ENCODE data around the gene HECTD2.
"Not testable (repeated sequence)": the region's sequence is repeated elsewhere in the genome, so short reads cannot be mapped to it uniquely, and the experiment has no call there.

Gene HECTD2

GRCh38 chr10:91552274-91553095 is 142.3 kb downstream of the HECTD2 start:
- no peaks in the 10 kb centered on the region for H3K27me3 ChIP-seq (ENCODE audit: control insufficient read depth, insufficient read depth, low read length)
- H3K36me3 ChIP-seq (ENCODE audit: control insufficient read depth, insufficient read depth, low read length) = no peaks in the 10 kb centered on the region
- H3K9me3 ChIP-seq (ENCODE audit: control insufficient read depth, low read length) = no peaks in the 10 kb centered on the region
- peaks cover 40% of the 10 kb centered on the region for H3K4me1 ChIP-seq (ENCODE audit: control insufficient read depth, insufficient read depth, low read length)
- H3K9ac ChIP-seq (ENCODE audit: low read length) = no peak overlapping the region
- H3K4me3 ChIP-seq (ENCODE audit: low read length) = no peak overlapping the region

DNA sequence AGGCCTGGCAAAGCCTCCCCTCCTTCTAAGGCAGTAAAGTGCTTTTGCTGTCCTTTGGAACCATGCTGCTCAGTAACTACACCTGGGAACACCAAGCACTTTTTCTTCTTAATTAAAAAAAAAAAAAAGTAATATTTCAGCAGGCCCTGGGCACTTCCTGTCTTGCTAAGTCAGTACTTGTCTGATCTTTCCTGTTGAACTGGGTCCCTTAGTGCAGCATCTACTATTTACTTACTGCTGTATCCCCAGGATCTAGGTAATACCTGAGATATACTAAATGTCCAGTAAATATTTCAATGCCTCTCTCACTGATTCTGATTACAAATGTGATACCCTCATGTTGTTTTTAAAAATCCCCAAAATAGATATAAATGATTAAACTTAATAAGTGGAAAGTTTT is 145.3 kb downstream of the HECTD2 start:
- Histone ChIP-seq H3K9me3 (ENCODE audit: control insufficient read depth, low read length) (no peaks in the 10 kb centered on the region), H3K4me1 (ENCODE audit: control insufficient read depth, insufficient read depth, low read length) (peaks cover 58% of the 10 kb centered on the region), H3K4me3 (ENCODE audit: low read length) (no peak overlapping the region), H3K27me3 (ENCODE audit: control insufficient read depth, insufficient read depth, low read length) (no peaks in the 10 kb centered on the region), H3K36me3 (ENCODE audit: control insufficient read depth, insufficient read depth, low read length) (no peaks in the 10 kb centered on the region), H3K9ac (ENCODE audit: low read length) (peak overlapping the region; percentile 17)

- no peaks in the 10 kb centered on the region for H3K9me3 ChIP-seq (ENCODE audit: control insufficient read depth, low read length)
- peaks cover 64% of the 10 kb centered on the region for H3K4me1 ChIP-seq (ENCODE audit: control insufficient read depth, insufficient read depth, low read length)
- H3K4me3 ChIP-seq (ENCODE audit: low read length) = no peak overlapping the region
- no peaks in the 10 kb centered on the region for H3K27me3 ChIP-seq (ENCODE audit: control insufficient read depth, insufficient read depth, low read length)
- H3K36me3 ChIP-seq (ENCODE audit: control insufficient read depth, insufficient read depth, low read length) = no peaks in the 10 kb centered on the region
- no peak overlapping the region for H3K9ac ChIP-seq (ENCODE audit: low read length)
Observed at GRCh38 chr10:91556691-91557566, 146.8 kb downstream of the HECTD2 start.

DNA sequence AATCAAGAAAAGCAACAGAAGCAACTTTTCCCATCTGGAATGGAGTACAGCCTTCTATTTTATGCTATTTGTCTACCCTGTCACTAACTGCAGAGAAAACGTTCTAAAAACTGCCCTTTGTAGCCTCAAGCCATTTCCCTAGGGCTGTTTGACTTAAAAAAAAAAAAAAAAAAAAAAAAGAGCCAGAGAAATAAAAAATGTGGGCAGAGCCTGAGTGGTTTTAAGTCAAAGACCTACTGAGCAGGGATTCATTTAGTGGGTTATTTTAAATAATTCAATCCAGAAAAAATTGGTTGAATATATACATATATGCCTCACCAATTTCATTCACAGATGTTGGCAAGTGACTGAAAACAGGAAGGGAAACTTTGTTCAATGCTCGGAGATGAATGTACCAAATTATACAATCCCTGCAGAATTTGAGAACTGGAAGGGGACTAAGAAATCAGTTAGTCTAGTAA is 147.5 kb downstream of the HECTD2 start:
- no peaks in the 10 kb centered on the region for H3K36me3 ChIP-seq (ENCODE audit: control insufficient read depth, insufficient read depth, low read length)
- H3K4me3 ChIP-seq (ENCODE audit: low read length) = no peak overlapping the region
- no peak overlapping the region for H3K9ac ChIP-seq (ENCODE audit: low read length)
- peaks cover 56% of the 10 kb centered on the region for H3K4me1 ChIP-seq (ENCODE audit: control insufficient read depth, insufficient read depth, low read length)
- no peaks in the 10 kb centered on the region for H3K9me3 ChIP-seq (ENCODE audit: control insufficient read depth, low read length)
- no peaks in the 10 kb centered on the region for H3K27me3 ChIP-seq (ENCODE audit: control insufficient read depth, insufficient read depth, low read length)

- H3K4me3 ChIP-seq (ENCODE audit: low read length) = no peak overlapping the region
- H3K4me1 ChIP-seq (ENCODE audit: control insufficient read depth, insufficient read depth, low read length) = peaks cover 52% of the 10 kb centered on the region
- H3K36me3 ChIP-seq (ENCODE audit: control insufficient read depth, insufficient read depth, low read length) = no peaks in the 10 kb centered on the region
- H3K9me3 ChIP-seq (ENCODE audit: control insufficient read depth, low read length) = no peaks in the 10 kb centered on the region
- H3K27me3 ChIP-seq (ENCODE audit: control insufficient read depth, insufficient read depth, low read length) = no peaks in the 10 kb centered on the region
- no peak overlapping the region for H3K9ac ChIP-seq (ENCODE audit: low read length)
Observed at GRCh38 chr10:91558473-91558872, 148.3 kb downstream of the HECTD2 start.

GRCh38 chr10:91559169-91559568 is 149.0 kb downstream of the HECTD2 start:
- H3K9me3 ChIP-seq (ENCODE audit: control insufficient read depth, low read length) = no peaks in the 10 kb centered on the region
- no peaks in the 10 kb centered on the region for H3K27me3 ChIP-seq (ENCODE audit: control insufficient read depth, insufficient read depth, low read length)
- H3K4me1 ChIP-seq (ENCODE audit: control insufficient read depth, insufficient read depth, low read length) = peaks cover 52% of the 10 kb centered on the region
- no peak overlapping the region for H3K4me3 ChIP-seq (ENCODE audit: low read length)
- no peaks in the 10 kb centered on the region for H3K36me3 ChIP-seq (ENCODE audit: control insufficient read depth, insufficient read depth, low read length)
- no peak overlapping the region for H3K9ac ChIP-seq (ENCODE audit: low read length)

DNA sequence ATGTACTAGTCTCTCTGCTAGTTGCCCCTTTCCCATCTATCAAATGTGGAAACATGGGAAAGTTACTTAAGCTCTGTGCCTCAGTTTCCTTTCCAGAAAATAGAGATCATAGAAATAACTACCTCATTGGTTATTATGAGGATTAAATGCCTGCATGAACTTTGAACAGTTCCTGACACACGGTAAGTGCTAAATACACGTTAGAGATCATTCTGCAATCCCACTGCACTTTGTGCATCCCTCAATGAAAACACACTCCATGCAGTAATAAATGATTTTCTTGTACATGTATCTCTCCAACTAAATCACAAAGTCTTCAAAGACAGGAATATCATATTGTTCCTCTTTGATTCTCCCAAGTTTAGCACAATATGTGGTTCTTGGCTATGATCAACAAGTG is 149.6 kb downstream of the HECTD2 start:
- Histone ChIP-seq H3K4me3 (ENCODE audit: low read length) (no peak overlapping the region), H3K36me3 (ENCODE audit: control insufficient read depth, insufficient read depth, low read length) (no peaks in the 10 kb centered on the region)

GRCh38 chr10:91560827-91561226 is 150.7 kb downstream of the HECTD2 start:
- H3K27me3 ChIP-seq (ENCODE audit: control insufficient read depth, insufficient read depth, low read length); H3K9me3 ChIP-seq (ENCODE audit: control insufficient read depth, low read length); H3K36me3 ChIP-seq (ENCODE audit: control insufficient read depth, insufficient read depth, low read length); H3K9ac ChIP-seq (ENCODE audit: low read length); H3K4me3 ChIP-seq (ENCODE audit: low read length): not testable (repeated sequence)
- H3K4me1 ChIP-seq (ENCODE audit: control insufficient read depth, insufficient read depth, low read length) = peaks cover 41% of the 10 kb centered on the region

More for the DNA sequence above, 149.6 kb downstream of the HECTD2 start:
- H3K9ac ChIP-seq (ENCODE audit: low read length) = no peak overlapping the region
- no peaks in the 10 kb centered on the region for H3K27me3 ChIP-seq (ENCODE audit: control insufficient read depth, insufficient read depth, low read length)
- no peaks in the 10 kb centered on the region for H3K9me3 ChIP-seq (ENCODE audit: control insufficient read depth, low read length)
- H3K4me1 ChIP-seq (ENCODE audit: control insufficient read depth, insufficient read depth, low read length) = peaks cover 52% of the 10 kb centered on the region

DNA sequence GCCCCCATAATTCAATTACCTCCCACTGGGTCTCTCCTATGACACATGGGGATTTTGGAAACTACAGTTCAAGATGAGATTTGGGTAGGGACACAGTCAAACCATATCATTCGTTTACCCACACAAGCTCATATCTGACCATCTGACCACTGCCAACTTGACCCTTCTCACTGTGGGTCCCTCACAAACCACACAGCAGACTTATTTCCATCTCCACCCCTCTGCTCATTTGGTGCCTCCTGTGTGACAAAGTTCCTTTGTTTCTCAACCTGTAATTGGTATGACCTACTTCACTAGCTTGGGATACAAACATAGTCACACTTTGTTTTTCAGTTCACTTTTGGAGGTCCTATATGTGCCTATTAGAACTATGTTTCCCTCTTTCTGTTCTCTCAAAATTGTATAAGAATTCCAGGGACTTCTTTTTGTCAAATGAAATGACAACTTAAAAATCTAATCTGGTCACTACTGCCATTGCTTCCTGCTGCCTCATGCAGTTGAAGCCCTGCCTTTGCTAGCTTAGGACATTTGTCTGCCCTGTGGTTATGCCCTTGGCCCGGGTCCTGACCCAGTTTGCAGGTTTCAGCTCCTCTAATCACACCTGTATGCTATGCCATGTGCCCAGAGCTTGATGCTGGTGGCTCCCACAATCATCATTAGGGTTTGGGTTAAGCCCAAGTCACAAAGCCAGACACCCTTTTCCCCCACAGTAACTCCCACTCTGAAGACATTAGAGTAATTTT is 152.9 kb downstream of the HECTD2 start:
- no peak overlapping the region for H3K9ac ChIP-seq (ENCODE audit: low read length)

DNA sequence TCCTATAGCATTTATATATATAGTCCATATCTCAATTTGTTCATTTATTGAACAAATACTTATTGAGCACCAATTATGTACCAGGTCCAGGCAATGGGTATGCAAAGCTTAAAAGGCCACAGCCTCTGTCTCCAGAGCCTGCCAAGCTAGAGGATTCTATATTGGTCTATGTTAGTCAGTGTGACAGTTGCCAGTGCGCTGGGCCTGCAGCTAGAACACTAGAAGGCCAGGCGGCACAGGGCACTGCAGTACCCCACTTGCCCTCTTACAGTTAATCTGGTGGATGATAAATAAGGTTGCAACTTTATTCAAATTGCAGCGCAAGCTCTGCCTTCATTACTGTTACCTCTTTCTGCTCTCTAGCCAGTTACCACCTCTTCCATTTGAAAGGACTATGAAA is 153.9 kb downstream of the HECTD2 start:
- H3K4me3 ChIP-seq (ENCODE audit: low read length) = no peak overlapping the region

More for the DNA sequence above, 152.9 kb downstream of the HECTD2 start:
- Histone ChIP-seq H3K9me3 (ENCODE audit: control insufficient read depth, low read length) (no peaks in the 10 kb centered on the region), H3K4me3 (ENCODE audit: low read length) (no peak overlapping the region), H3K27me3 (ENCODE audit: control insufficient read depth, insufficient read depth, low read length) (no peaks in the 10 kb centered on the region), H3K4me1 (ENCODE audit: control insufficient read depth, insufficient read depth, low read length) (peaks cover 21% of the 10 kb centered on the region), H3K36me3 (ENCODE audit: control insufficient read depth, insufficient read depth, low read length) (no peaks in the 10 kb centered on the region)

More for the DNA sequence above, 153.9 kb downstream of the HECTD2 start:
- H3K4me1 ChIP-seq (ENCODE audit: control insufficient read depth, insufficient read depth, low read length) = peaks cover 14% of the 10 kb centered on the region
- no peaks in the 10 kb centered on the region for H3K36me3 ChIP-seq (ENCODE audit: control insufficient read depth, insufficient read depth, low read length)
- no peak overlapping the region for H3K9ac ChIP-seq (ENCODE audit: low read length)
- no peaks in the 10 kb centered on the region for H3K9me3 ChIP-seq (ENCODE audit: control insufficient read depth, low read length)
- no peaks in the 10 kb centered on the region for H3K27me3 ChIP-seq (ENCODE audit: control insufficient read depth, insufficient read depth, low read length)
